HG02610 (cell line): ENCODE measurements around the gene TRAF5.
A peak's percentile ranks its signal among the peaks of the same experiment; 100 is the strongest.

ENCODE experiments used
- ATAC-seq: cut with Tn5 transposase; IDR thresholded peaks from one replicate; pipeline ENCODE4 v1.9.1; 2021; ENCODE audit warnings: mild to moderate bottlenecking, moderate library complexity; ENCODE audit not compliant: unreplicated experiment

Gene TRAF5

GRCh38 chr1:211327346-211327921 is 801 bp downstream of the TRAF5 start:
- ATAC-seq = peak; percentile 27

GRCh38 chr1:211328084-211328694 is 1.6 kb downstream of the TRAF5 start:
- ATAC-seq = no peak

DNA sequence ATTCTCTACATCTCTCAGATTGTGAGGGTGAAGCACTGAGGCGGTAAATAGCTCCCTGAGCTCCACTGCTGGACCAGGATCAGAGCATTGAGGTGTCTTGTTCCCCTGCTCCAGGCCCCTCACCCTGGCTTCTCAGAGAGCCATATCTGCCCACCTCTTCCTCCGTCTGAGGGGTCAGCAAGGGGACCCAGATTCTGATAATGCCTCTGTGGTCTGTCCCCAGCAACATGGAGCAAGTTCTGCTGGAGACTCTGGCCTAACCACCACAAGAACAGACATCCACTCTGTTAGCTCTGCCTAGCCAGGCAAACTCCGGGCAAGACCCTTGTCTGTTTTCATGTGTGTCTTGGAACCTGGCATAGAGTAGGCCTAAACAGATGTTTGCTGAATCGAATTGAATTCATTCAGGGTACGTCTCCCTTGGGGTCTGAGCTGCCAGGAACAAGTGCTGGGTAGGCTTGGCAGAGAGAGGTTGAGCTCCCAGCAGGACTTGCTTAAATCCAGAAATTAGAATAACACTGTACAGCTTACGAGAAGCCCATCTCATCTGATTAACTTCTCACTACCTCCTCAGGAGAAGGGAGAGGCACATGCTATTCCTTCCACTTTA is 2.3 kb downstream of the TRAF5 start:
- ATAC-seq = no peak

- peak; percentile 70 for ATAC-seq
Measured at GRCh38 chr1:211329764-211330201, 3.1 kb downstream of the TRAF5 start.

DNA sequence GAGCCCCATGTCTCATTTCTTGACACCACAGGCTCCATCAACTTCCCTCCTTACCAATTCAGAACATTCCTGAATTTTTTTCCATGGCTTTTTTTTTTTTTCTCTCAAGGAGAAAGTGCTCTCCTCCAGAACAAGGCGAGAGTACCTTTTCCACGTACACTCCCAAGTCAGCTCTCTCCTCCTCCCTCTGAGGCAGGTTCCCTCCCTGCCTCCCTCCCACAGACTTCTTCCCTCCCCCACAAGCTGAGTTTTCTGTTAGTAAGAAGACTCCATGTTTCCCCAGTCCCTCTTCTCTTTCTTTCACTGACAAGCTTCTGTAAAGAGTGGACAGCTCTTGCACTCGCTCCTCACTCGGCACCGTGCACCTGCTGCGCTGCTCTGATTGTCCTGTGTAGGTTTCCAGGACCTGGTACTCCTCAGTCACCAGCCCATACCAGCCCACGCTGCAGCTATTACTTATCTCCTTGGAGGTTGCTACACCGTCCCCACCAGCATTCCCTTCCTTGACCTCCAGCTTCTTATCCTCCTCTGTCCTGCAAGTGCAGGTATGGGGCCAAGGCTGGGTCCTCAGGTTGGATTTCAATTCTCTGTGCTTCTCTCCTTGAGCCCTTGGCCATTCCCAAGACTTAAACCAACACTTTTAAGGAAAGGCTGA is 3.8 kb downstream of the TRAF5 start:
- ATAC-seq = no peak

- no peak for ATAC-seq
Measured at GRCh38 chr1:211331011-211331709, 4.5 kb downstream of the TRAF5 start.

- no peak for ATAC-seq
Measured at GRCh38 chr1:211332036-211332616, 5.5 kb downstream of the TRAF5 start.

DNA sequence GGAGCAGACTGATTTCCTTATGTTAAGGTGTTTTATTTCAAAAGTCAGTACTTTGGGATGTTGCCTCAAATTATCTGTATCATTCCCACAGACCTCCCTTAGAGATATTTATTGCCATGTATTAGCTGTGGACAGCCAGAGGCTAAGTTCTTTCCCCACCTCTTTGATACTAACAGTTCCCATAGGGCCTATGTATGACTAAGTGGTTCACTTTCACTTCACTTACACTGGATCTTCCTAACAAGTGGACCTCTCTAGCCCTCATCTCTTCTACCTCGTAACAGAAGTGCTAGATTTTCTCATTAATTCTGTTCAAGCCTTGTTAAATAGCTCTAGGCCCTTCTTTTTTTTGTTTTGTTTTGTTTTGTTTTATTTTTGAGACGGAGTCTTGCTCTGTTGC is 6.2 kb downstream of the TRAF5 start:
- no peak for ATAC-seq

GRCh38 chr1:211333906-211334305 is 7.3 kb downstream of the TRAF5 start:
- no peak for ATAC-seq

DNA sequence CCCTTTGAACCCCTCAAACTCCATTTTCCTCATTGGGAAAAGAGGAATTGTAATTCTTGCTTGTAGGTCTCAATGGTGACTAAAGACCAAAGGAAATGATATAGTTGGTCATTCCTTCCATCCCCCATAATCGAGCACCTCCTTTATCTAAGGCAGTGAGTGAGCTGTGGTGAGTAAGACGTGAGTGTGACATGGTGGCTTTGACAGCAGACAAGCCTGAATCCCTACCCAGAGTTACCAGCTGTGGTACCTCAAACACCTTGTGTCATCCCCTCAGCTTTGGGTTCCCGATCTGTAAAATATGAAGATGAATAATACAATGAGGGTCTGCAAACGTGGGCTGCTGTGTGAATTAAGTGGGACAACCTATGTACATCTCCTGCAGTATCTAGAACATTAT is 8.4 kb downstream of the TRAF5 start:
- ATAC-seq = no peak

- peak; percentile 75 for ATAC-seq
Measured at GRCh38 chr1:211335522-211336157, 9.0 kb downstream of the TRAF5 start.

DNA sequence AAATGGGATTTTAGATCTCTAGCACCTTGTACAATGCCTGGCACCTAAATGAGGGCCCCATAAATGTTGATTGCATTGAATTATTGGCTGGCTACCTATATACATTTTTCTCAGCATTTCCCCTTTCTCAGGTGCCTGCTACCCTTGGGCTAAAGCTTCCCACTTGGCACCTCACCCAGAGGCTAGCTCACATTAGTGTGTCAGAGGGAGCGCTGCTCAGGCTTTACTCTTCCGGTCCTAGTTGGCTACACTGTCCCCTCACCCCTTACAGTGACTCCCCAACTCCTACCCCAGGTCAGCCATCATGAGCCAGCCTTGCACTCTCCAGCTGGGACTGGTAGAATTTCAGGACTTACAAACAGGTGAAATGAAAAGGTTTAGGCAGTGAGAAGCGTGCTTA is 9.5 kb downstream of the TRAF5 start:
- ATAC-seq = no peak

- no peak for ATAC-seq
Measured at GRCh38 chr1:211336775-211337174, 10.1 kb downstream of the TRAF5 start.

- no peak for ATAC-seq
Measured at GRCh38 chr1:211337430-211338223, 11.0 kb downstream of the TRAF5 start.

GRCh38 chr1:211338224-211338620 is 11.6 kb downstream of the TRAF5 start:
- ATAC-seq = no peak

DNA sequence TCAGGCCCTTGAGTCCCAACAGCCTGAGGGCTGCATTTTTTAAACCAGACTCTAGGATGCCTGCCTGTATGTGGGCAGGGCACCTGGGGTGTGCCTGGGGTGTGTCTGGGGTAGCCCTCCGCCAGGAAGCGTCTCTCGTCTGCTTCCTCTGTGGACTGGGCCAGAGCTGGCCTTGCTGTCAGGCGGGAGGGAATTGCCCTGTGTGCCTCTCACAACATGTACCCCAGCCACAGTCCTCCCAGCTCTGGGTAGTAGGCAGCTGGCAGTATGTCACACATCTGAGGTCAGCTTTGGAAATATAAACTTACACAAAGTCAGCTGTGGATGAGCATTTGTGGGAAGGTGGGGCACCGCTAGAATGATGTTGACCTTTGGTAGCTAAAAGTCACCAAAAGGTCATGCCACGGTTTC is 13.0 kb downstream of the TRAF5 start:
- no peak for ATAC-seq

DNA sequence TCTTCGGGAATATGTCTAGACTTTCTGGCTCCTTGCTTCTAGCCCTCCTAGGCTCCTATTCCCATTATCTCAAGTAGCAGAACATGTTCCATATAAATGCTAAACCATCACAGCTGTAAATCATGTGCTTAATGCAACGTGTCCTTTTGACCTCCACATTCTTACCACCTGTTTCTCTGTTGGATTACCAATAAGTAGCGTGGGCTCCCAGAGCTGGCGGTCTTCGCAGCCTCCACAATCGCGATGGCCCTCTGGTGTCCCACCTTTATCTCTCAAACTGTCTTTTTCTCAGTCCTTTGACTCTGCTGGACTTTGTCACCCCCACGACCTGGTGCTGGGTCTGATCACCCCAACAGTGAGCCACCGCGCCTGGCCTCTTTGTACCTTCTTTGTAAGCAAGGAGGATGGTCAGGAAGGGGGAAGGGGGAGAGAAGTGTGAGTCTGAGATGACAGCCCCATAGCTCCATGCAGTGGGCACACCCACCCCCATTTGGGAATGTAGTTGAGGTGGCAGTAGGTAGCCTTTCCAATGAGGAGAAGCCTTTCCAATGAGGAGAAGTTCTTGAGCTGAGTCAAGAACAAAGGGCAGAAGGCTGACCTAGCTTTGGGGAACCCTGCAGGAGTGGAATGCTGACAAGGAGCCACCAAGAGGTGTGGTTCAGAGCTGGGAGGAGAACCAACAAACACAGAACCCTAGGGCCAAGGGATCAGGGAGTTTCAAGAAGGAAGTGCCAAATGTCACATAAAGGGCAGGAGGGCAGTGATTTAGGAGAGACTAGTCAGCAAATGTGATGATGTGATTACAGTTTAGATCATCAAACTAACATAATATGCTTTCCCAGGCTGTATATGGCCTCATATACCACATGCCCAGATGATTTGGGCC is 14.2 kb downstream of the TRAF5 start:
- ATAC-seq = no peak

GRCh38 chr1:211341999-211342398 is 15.4 kb downstream of the TRAF5 start:
- ATAC-seq = no peak

- ATAC-seq = no peak
Measured at GRCh38 chr1:211343607-211344006, 17.0 kb downstream of the TRAF5 start.
